Measurements from ENCODE around the gene TOE1.

The TOE1 gene

DNA sequence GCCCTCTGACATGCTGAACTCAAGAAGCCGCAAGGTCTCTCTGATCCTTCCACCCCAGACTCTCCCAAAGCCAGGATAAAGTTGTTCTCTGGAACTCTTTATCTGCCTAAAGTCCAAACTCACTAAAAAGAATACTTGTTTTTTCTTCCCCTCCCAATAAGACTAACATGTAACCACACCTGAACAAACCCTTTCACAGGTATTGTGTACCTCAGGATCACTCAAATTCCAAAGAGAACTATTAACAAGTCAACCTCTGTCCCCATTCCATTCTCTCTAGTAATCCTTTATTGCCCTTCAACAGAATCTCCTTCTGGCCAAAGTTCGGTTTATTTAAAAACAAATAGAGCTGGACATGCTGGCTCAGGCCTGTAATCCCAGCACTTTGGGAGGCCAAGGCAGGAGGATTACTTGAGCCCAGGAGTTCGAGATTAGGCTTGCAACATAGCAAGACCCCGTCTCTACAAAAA is 4.1 kb upstream of the TOE1 start:
- Histone ChIP-seq H3K27me3 (ENCODE audit: insufficient read depth, low read depth) (no peaks in the 10 kb centered on the region), H3K4me1 (ENCODE audit: low read depth, poor library complexity, severe bottlenecking) (peaks cover 37% of the 10 kb centered on the region), H4K20me1 (ENCODE audit: insufficient read depth) (no peaks in the 10 kb centered on the region), H3K9ac (no peak overlapping the region), H3K36me3 (ENCODE audit: insufficient read depth) (no peaks in the 10 kb centered on the region), H3K79me2 (ENCODE audit: insufficient read depth, low read depth) (peaks cover 13% of the 10 kb centered on the region; the same call in 1 of the 2 replicates), H3K27ac (no peak overlapping the region), H3K4me2 (no peak overlapping the region), H2AFZ (ENCODE audit: low read depth) (no peak overlapping the region), H3K4me3 (IDR thresholded peaks at IDR 0.05; ENCODE audit: insufficient read depth, low read depth, low read length) (no peak overlapping the region)
- TF ChIP-seq, protein P1, sequence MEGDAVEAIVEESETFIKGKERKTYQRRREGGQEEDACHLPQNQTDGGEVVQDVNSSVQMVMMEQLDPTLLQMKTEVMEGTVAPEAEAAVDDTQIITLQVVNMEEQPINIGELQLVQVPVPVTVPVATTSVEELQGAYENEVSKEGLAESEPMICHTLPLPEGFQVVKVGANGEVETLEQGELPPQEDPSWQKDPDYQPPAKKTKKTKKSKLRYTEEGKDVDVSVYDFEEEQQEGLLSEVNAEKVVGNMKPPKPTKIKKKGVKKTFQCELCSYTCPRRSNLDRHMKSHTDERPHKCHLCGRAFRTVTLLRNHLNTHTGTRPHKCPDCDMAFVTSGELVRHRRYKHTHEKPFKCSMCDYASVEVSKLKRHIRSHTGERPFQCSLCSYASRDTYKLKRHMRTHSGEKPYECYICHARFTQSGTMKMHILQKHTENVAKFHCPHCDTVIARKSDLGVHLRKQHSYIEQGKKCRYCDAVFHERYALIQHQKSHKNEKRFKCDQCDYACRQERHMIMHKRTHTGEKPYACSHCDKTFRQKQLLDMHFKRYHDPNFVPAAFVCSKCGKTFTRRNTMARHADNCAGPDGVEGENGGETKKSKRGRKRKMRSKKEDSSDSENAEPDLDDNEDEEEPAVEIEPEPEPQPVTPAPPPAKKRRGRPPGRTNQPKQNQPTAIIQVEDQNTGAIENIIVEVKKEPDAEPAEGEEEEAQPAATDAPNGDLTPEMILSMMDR (conservative IDR thresholded peaks at IDR 0.05; ENCODE audit: low read depth, low read length) = no peak

DNA sequence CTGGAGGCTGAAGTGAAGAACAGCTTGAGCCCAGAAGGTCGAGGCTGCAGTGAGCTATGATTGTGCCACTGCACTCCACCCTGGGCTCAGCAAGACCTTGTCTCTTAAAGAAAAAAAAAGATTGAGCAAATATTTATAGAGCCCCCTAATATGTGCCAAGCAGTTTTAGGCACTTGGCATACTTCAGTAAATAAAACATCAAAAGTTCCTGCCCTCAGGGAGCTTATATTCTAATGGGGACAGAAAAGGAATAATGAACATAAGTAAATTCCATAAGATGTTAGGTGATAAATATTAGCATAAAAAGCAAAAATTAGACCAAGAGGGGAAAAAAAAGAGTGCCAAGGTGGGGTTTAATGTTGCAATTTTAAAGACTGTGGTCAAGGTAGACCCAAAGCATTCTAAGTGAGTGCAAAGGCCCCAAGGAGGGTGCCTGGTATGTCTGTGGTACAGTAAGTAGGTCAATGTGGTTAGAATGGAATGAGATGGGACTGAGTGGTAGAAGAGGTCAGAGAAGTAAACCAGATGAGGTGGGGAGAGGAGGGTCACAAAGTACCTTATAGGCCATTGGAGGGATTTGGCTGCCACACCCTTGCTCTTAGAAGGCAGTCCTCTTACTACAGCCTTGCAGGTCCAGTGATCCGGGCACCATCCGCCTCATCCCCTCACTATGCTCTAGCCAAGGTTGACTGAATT is 2.2 kb upstream of the TOE1 start:
- Histone ChIP-seq H3K36me3 (ENCODE audit: insufficient read depth) (no peaks in the 10 kb centered on the region), H3K4me2 (peak overlapping the region; percentile 61), H3K4me3 (IDR thresholded peaks at IDR 0.05; ENCODE audit: insufficient read depth, low read depth, low read length) (peak overlapping the region; percentile 27), H3K4me1 (ENCODE audit: low read depth, poor library complexity, severe bottlenecking) (peaks cover 46% of the 10 kb centered on the region), H4K20me1 (ENCODE audit: insufficient read depth) (no peaks in the 10 kb centered on the region), H3K27me3 (ENCODE audit: insufficient read depth, low read depth) (no peaks in the 10 kb centered on the region), H3K79me2 (ENCODE audit: insufficient read depth, low read depth) (peaks cover 31% of the 10 kb centered on the region), H3K9ac (no peak overlapping the region), H2AFZ (ENCODE audit: low read depth) (no peak overlapping the region), H3K27ac (peak overlapping the region; percentile 26; the same call in 1 of the 2 replicates)
- TF ChIP-seq, protein P1 (conservative IDR thresholded peaks at IDR 0.05; ENCODE audit: low read depth, low read length) = no peak

DNA sequence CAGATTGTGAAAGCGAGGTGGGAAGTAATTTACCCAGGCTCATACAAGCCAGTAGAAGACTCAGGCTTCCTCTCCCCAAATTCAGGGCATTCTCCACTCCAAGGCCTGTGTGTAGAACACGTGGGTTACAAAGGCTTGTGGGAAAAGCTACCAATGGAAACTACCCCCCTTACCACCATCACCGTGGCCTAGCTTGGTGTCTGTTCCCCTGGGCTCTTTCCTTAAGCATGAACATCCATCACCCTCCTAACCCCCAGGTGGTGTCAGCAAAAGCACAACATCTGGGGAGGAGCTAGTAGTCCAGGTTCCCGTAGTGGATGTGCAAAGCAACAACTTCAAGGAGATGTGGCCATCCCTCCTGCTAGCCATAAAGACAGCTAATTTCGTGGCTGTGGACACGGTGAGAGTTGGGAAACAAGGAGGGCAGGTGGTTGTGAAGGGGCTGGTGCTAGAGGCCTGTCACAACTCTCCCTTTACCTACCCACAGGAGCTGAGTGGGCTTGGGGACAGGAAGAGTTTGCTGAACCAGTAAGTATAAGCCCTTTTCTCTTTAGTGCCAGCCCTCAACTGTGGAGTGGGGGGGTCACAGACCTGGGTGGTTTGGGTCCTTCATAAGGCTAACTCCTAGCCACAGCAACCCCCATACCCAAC is 971 bp downstream of the TOE1 start:
- H3K4me1 ChIP-seq (ENCODE audit: low read depth, poor library complexity, severe bottlenecking) = peaks cover 37% of the 10 kb centered on the region
- H2AFZ ChIP-seq (ENCODE audit: low read depth) = peak overlapping the region; percentile 62; the same call in 1 of the 2 replicates
- peak overlapping the region; percentile 89 for H3K4me3 ChIP-seq (IDR thresholded peaks at IDR 0.05; ENCODE audit: insufficient read depth, low read depth, low read length)
- no peaks in the 10 kb centered on the region for H3K27me3 ChIP-seq (ENCODE audit: insufficient read depth, low read depth)
- H3K27ac ChIP-seq = peak overlapping the region; percentile 94
- H4K20me1 ChIP-seq (ENCODE audit: insufficient read depth) = no peaks in the 10 kb centered on the region
- peak overlapping the region; percentile 85 for H3K4me2 ChIP-seq
- H3K79me2 ChIP-seq (ENCODE audit: insufficient read depth, low read depth) = peaks cover 31% of the 10 kb centered on the region
- no peaks in the 10 kb centered on the region for H3K36me3 ChIP-seq (ENCODE audit: insufficient read depth)
- peak overlapping the region; percentile 91 for H3K9ac ChIP-seq
- TF ChIP-seq, protein P1 (conservative IDR thresholded peaks at IDR 0.05; ENCODE audit: low read depth, low read length) = no peak

DNA sequence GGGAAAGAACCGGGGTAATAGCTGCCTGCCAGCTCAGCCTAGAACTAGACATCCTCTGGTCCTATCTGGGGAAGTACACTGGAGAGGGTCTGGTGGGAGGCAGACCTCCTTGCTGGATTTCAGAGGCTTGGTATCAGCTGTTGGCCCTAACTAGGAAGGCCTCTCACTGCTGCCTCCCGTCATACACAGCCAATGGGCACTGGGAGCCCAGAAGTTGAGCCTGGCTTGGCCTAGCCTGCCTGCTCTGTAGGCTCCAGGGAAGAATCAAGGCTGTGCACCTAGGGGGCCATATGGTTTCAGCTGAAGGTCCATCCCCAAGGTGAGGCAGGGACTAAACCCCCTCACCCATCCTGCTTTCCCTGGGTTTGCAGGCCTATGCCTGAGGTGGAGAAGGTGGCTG is 4.5 kb downstream of the TOE1 start:
- no peak overlapping the region for H3K4me3 ChIP-seq (IDR thresholded peaks at IDR 0.05; ENCODE audit: insufficient read depth, low read depth, low read length)
- TF ChIP-seq, protein P1 (conservative IDR thresholded peaks at IDR 0.05; ENCODE audit: low read depth, low read length) = no peak
- H3K4me1 ChIP-seq (ENCODE audit: low read depth, poor library complexity, severe bottlenecking) = peaks cover 19% of the 10 kb centered on the region
- H3K4me2 ChIP-seq = no peak overlapping the region
- H3K27ac ChIP-seq = no peak overlapping the region
- H4K20me1 ChIP-seq (ENCODE audit: insufficient read depth) = no peaks in the 10 kb centered on the region
- no peak overlapping the region for H2AFZ ChIP-seq (ENCODE audit: low read depth)
- peaks cover 22% of the 10 kb centered on the region for H3K79me2 ChIP-seq (ENCODE audit: insufficient read depth, low read depth)
- H3K9ac ChIP-seq = no peak overlapping the region
- no peaks in the 10 kb centered on the region for H3K27me3 ChIP-seq (ENCODE audit: insufficient read depth, low read depth)
- no peaks in the 10 kb centered on the region for H3K36me3 ChIP-seq (ENCODE audit: insufficient read depth)

Data from KMS-11 (cell line).